ENCODE data around the gene CCNE1. TPM values are rescaled to one million over a fixed set of nuclear protein-coding genes. Genes with fewer than 3 reads are reported as not detected.
A peak's percentile ranks its signal among the peaks of the same experiment; 100 is the strongest.

The CCNE1 gene
- total and polyA plus RNA-seq, 9 of the 15 experiments (the other 6 are each of a cell fraction or from before 2014, with no cell fraction given), result 6.2 to 41.0 (median 31.6) TPM

DNA sequence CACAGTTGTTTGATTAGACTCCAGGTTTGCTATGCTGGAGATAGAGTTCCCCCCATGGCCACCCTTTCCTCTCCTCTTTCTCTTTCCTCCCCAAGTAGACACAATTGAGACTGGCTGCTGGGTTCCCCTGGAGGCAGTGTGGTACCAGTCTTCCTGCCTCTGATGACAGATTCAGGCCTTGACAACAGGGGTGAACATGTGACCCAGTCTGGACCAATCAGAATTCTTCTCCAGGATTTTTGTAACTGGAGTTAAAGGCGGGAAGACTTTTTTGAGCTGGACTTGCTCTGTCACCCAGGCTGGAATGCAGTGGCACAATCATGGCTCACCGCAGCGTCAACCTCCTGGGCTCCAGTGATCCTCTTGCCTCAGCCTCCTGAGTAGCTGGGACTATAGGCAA, 48.7 kb downstream of the CCNE1 start (continued):
- TF ChIP-seq, protein P1, sequence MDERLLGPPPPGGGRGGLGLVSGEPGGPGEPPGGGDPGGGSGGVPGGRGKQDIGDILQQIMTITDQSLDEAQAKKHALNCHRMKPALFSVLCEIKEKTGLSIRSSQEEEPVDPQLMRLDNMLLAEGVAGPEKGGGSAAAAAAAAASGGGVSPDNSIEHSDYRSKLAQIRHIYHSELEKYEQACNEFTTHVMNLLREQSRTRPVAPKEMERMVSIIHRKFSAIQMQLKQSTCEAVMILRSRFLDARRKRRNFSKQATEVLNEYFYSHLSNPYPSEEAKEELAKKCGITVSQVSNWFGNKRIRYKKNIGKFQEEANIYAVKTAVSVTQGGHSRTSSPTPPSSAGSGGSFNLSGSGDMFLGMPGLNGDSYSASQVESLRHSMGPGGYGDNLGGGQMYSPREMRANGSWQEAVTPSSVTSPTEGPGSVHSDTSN (CRISPR knock-in tag; IDR thresholded peaks at IDR 0.05; ENCODE audit: low read depth), result no peak
- TF ChIP-seq, protein P1 (tag; conservative IDR thresholded peaks at IDR 0.05; ENCODE audit: low read depth), result 0 out of 2 replicates have a peak, but pooled peaks have one; percentile 14
- TF ChIP-seq ETV1 (tag; conservative IDR thresholded peaks at IDR 0.05; ENCODE audit: low read depth), result 0 out of 2 replicates have a peak, but pooled peaks have one; percentile 47
- no peak for TF ChIP-seq BRCA1 (IDR thresholded peaks at IDR 0.05)
- TF ChIP-seq BRCA1 (CRISPR knock-in tag; IDR thresholded peaks at IDR 0.05), result no peak
- TF ChIP-seq ZNF184 (CRISPR knock-in tag; IDR thresholded peaks at IDR 0.05), result no peak
- TF ChIP-seq, protein P2, sequence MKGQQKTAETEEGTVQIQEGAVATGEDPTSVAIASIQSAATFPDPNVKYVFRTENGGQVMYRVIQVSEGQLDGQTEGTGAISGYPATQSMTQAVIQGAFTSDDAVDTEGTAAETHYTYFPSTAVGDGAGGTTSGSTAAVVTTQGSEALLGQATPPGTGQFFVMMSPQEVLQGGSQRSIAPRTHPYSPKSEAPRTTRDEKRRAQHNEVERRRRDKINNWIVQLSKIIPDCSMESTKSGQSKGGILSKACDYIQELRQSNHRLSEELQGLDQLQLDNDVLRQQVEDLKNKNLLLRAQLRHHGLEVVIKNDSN (CRISPR knock-in tag; IDR thresholded peaks at IDR 0.05), result peak; percentile 79
- TF ChIP-seq FOS (IDR thresholded peaks at IDR 0.05; ENCODE audit: extremely low read depth, insufficient read length), result peak; percentile 27
- TF ChIP-seq RAD51 (IDR thresholded peaks at IDR 0.05; ENCODE audit: borderline replicate concordance, low read depth), result peak; percentile 84
